Measurements from ENCODE around the gene RERE.
"Not testable (repeated sequence)": the region's sequence is repeated elsewhere in the genome, so short reads cannot be mapped to it uniquely, and the experiment has no call there.

RERE gene

GRCh38 chr1:8789314-8790214, 27.9 kb downstream of the RERE start:
- Histone ChIP-seq H3K27ac (ENCODE audit: extremely low read depth, low read depth, low read length) (no peak overlapping the region), H3K4me3 (ENCODE audit: low read depth, low read length) (no peak overlapping the region), H3K4me1 (ENCODE audit: control insufficient read depth, insufficient read depth, low read length) (peaks cover 6% of the 10 kb centered on the region), H3K9me3 (ENCODE audit: control insufficient read depth, insufficient read depth, low read depth, low read length) (no peaks in the 10 kb centered on the region), H3K36me3 (ENCODE audit: control insufficient read depth in 2 of 2, insufficient read depth in 1 of 2, low read length in 2 of 2) (no peaks in the 10 kb centered on the region)
- CTCF ChIA-PET, result interaction anchor here (3.1 kb wide), 1 partner anchor 59 kb away, joined by 11 read pairs; no protein-coding TSS in a partner anchor
- TF ChIP-seq ZNF140 (tag by site-specific recombination; IDR thresholded peaks at IDR 0.05), result no peak
- TF ChIP-seq SCRT2 (tag by site-specific recombination; IDR thresholded peaks at IDR 0.05), result peak; percentile 52
- POLR2A ChIA-PET, result no interaction called here

- POLR2A ChIA-PET, result no interaction called here
- Histone ChIP-seq H3K27ac (ENCODE audit: extremely low read depth, low read depth, low read length) (no peak overlapping the region), H3K36me3 (ENCODE audit: control insufficient read depth in 2 of 2, insufficient read depth in 1 of 2, low read length in 2 of 2) (no peaks in the 10 kb centered on the region), H3K4me3 (ENCODE audit: low read depth, low read length) (no peak overlapping the region), H3K9me3 (ENCODE audit: control insufficient read depth, insufficient read depth, low read depth, low read length) (no peaks in the 10 kb centered on the region), H3K4me1 (ENCODE audit: control insufficient read depth, insufficient read depth, low read length) (peaks cover 6% of the 10 kb centered on the region)
- CTCF ChIA-PET, result interaction anchor here (1.2 kb wide), 1 partner anchor 61 kb away, joined by 6 read pairs; no protein-coding TSS in a partner anchor
- TF ChIP-seq PRDM10 (tag by site-specific recombination; IDR thresholded peaks at IDR 0.05), result peak; percentile 28; the same call in 1 of the 2 replicates
- no peak for TF ChIP-seq ZNF280D (tag by site-specific recombination; IDR thresholded peaks at IDR 0.05)
- TF ChIP-seq KLF17 (tag by site-specific recombination; IDR thresholded peaks at IDR 0.05), result 0 out of 2 replicates have a peak, but pooled peaks have one; percentile 24
Measured at GRCh38 chr1:8787218-8787617, 30.2 kb downstream of the RERE start.

GRCh38 chr1:8786204-8786603, 31.2 kb downstream of the RERE start:
- H3K4me1 ChIP-seq (ENCODE audit: control insufficient read depth, insufficient read depth, low read length); H3K27ac ChIP-seq (ENCODE audit: extremely low read depth, low read depth, low read length); H3K36me3 ChIP-seq (ENCODE audit: control insufficient read depth in 2 of 2, insufficient read depth in 1 of 2, low read length in 2 of 2); H3K4me3 ChIP-seq (ENCODE audit: low read depth, low read length); POLR2A ChIA-PET; H3K9me3 ChIP-seq (ENCODE audit: control insufficient read depth, insufficient read depth, low read depth, low read length): not testable (repeated sequence)
- CTCF ChIA-PET, result interaction anchor here (1.2 kb wide), 1 partner anchor 60 kb away, joined by 6 read pairs; no protein-coding TSS in a partner anchor

GRCh38 chr1:8782955-8783354, 34.5 kb downstream of the RERE start:
- peak; percentile 96 for TF ChIP-seq ZNF121 (tag by site-specific recombination; IDR thresholded peaks at IDR 0.05)
- 0 out of 2 replicates have a peak, but pooled peaks have one; percentile 31 for TF ChIP-seq ZNF18 (tag by site-specific recombination; IDR thresholded peaks at IDR 0.05)
- TF ChIP-seq HIC1 (tag by site-specific recombination; IDR thresholded peaks at IDR 0.05), result no peak
- ChIA-PET CTCF (interaction anchor here (0.5 to 1.0 kb wide), 2 partner anchors 19 to 56 kb away, joined by 3 to 4 read pairs; no protein-coding TSS in a partner anchor), POLR2A (no interaction called here)
- no peaks in the 10 kb centered on the region for H3K36me3 ChIP-seq (ENCODE audit: control insufficient read depth in 2 of 2, insufficient read depth in 1 of 2, low read length in 2 of 2)
- no peaks in the 10 kb centered on the region; the same call in none of the 2 replicates for H3K4me1 ChIP-seq (ENCODE audit: control insufficient read depth, insufficient read depth, low read length)
- no peak overlapping the region for H3K4me3 ChIP-seq (ENCODE audit: low read depth, low read length)
- H3K9me3 ChIP-seq (ENCODE audit: control insufficient read depth, insufficient read depth, low read depth, low read length), result no peaks in the 10 kb centered on the region
- H3K27ac ChIP-seq (ENCODE audit: extremely low read depth, low read depth, low read length), result no peak overlapping the region

All from HEK293 (cell line).